HG02623 (cell line): ENCODE measurements around the gene MUC4.
"Not testable (repeated sequence)": the region's sequence is repeated elsewhere in the genome, so short reads cannot be mapped to it uniquely, and the experiment has no call there.

ENCODE experiments used
- ATAC-seq: cut with Tn5 transposase; IDR thresholded peaks from one replicate; pipeline ENCODE4 v1.9.1; 2021; ENCODE audit warnings: moderate library complexity; ENCODE audit not compliant: unreplicated experiment

The MUC4 gene

DNA sequence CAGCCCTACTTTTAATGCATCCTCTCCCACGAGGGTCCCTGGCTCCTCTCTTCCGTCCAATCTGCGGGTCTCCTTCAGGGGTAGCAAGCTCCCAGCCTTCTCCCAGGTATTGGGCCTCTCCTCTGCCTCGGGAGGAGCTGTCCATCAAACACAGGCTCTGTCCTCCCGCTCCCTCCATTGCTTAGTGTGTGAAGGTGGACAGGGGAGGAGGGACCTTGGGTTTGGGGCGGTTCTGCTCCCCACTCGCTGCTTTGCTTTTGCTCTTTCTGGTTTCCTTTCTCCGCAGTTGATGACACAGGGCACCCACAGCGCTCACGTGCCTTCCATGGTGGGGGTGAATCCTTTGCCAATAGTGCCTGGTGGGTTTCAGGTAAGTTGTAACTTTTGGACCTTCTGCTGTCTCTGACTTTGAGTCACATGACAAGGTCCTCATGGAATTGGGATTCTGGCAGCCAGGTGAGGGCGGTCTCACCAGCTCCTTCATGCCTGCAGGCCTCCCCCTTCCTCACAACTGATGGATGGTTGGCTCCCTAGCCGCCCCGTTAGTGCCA, 72.1 kb downstream of the MUC4 start:
- ATAC-seq = no peak

DNA sequence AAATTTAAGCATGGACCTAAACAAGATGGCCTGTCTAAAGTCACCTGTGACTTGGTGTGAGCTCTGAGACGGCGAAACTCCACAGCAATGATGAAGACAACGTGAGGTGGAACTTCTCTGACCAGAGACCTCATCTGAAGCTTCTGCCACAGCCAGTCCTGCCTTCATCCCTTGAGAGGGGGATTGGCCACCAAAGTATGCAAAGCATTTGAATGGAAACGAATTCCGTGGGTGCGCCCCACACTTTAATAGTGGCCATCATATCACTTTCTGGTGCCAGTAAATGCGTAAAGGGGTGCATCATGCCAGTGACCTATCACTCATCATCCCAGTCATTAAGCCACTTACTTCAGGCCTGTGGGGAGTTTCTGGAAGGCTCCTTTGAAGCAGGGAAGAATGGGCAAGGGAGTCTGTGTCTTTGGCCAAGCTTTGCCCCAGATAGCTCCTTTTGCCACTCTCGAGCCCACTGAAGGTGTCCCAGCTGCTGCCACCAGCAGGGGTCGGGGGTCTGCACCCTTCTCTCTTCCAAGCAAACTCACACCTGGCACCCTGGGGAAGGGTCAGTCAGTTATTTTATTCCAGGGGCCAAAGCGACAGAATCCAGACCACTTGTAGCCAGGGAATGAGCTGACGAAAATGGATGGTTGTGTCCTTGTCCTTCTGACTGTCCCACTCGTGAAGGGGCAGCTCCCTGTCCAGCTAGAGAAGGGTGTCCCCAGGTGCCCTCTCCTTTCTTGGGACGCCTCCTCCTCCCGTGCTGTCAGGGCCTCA, 73.3 kb downstream of the MUC4 start:
- ATAC-seq = no peak

DNA sequence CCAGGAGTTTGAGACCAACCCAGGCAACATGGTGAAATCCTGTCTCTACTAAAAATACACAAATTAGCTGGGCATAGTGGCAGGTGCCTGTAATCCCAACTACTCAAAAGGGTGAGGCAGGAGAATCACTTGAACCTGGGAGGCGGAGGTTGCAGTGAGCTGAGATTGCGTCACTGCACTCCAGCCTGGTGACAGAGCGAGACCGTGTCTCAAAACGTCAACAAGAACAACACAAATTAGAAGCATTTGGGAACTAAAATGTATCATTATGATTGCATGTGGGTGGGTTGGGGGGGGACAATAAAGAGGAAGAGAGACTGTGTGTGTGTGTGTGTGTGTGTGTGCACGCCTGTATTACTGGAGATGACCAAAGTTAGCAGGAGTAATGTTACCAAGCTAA, 73.9 kb downstream of the MUC4 start:
- not testable (repeated sequence) for ATAC-seq

- no peak for ATAC-seq
Observed at GRCh38 chr3:195736866-195737490, 74.8 kb downstream of the MUC4 start.

DNA sequence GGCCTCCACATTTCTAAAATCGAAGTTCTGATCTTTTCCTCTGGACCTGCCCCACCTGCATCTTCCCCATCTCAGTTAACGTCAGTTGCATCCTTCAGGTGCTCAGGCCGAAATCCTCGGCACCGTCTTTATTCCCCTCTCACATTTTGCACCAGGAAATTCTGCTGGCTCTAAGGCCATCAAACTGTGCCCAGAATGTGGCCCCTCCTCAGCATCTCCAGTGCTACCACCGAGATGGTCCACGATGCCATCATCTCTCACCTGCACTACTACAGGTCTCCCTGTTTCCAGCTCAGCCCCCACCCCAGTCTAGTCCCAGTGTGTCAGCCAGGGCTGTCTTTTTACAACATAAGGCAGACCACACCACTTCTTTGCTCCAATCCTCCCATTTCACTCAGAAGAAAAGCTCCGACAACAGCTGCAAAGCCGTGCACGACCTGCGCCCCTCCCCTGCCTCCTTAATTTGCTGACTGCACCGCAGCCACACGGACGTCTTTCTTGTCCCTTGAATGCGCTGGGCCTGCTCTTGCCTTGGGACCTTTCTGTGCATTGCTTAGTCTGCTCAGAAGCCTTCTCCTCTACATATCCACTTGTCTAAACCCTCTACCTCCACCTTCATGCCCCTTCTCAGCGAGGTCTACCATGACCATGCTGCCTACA, 76.6 kb downstream of the MUC4 start:
- ATAC-seq = no peak

- no peak for ATAC-seq
Observed at GRCh38 chr3:195732940-195733339, 78.8 kb downstream of the MUC4 start.

- no peak for ATAC-seq
Observed at GRCh38 chr3:195731356-195731905, 80.3 kb downstream of the MUC4 start.

- no peak for ATAC-seq
Observed at GRCh38 chr3:195729476-195730251, 82.1 kb downstream of the MUC4 start.

- ATAC-seq = not testable (repeated sequence)
Observed at GRCh38 chr3:195728789-195729188, 82.9 kb downstream of the MUC4 start.

GRCh38 chr3:195727606-195728195, 84.0 kb downstream of the MUC4 start:
- no peak for ATAC-seq

GRCh38 chr3:195725916-195726740, 85.6 kb downstream of the MUC4 start:
- ATAC-seq = not testable (repeated sequence)

DNA sequence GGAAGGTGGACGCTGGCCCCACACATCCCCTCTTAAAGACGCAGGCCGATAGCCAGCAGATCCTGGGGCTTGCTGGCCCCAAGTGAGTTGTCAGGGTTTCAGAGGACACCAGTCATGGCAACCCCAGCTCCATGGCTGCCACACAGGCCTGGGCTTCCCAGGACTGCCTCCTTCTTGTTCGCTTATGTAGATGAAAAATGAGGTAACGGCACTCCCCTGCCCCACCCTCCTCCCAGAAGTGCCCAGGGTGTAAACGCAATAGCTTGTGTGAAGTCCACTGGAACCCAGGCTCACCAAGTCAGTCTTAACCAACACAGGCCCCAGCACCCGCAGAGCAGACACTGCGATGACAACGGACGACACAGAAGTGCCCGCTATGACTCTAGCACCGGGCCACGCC, 87.4 kb downstream of the MUC4 start:
- ATAC-seq = not testable (repeated sequence)

GRCh38 chr3:195722996-195723345, 88.8 kb downstream of the MUC4 start:
- not testable (repeated sequence) for ATAC-seq

DNA sequence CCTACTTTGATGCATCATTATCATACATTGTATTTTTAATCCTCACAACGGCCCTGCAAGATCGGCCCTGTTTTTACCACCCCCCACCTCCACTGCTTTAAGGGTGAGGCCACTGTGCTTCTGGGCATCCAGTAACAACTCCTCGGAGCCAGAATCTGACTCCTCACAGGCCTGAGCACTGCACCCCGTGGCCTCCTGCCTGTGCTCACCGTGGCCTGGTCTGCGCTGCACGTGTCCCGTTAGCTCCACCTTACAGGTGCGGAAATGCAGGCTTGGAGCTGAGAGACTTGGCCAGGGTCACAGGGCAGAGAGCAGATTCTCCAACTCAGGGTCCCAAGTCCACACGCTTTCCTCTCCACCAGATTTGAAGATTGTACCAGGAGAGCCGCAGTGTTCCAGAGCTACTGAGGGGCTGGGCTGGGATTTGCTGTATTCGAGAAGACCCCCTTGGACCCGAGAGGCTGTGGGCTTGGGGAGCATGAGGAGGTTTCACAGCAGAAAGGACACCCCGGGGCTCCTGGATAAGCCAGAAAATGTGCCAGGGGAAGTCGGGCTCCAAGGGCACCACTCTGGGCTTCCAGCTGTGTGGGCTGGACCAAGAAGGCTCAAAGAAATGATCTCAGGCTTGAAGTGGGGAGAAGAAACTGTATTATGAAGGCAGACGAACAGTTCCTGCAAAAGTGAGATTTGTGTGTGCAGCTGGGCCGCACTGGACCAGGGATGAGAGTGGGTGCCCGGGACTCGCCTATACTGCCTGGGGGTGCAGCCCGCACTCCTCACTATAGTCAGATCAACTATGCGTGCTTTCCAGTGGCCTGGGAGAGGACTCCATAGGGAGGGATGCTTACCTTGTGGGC, 89.4 kb downstream of the MUC4 start:
- ATAC-seq = not testable (repeated sequence)

- ATAC-seq = not testable (repeated sequence)
Observed at GRCh38 chr3:195720831-195721506, 90.8 kb downstream of the MUC4 start, which contains the start of gene MUC20. Gene MUC20 (plus strand): TSS chr3:195720978. CDS start chr3:195721008, 30 bp downstream.

- not testable (repeated sequence) for ATAC-seq
Observed at GRCh38 chr3:195719514-195720254, 92.0 kb downstream of the MUC4 start.

GRCh38 chr3:195718477-195718984, 93.2 kb downstream of the MUC4 start:
- no peak for ATAC-seq
